Esophagus muscularis mucosa (tissue), 3 donors: Measurements from ENCODE around the gene NRXN3.

Source experiments
- POLR2AphosphoS5 ChIP-seq, 2 donors: sonication (generic); formaldehyde crosslinking; IDR thresholded peaks; one replicate each; pipeline ENCODE4 v1.6.1; 2017; ENCODE audit warnings: antibody characterized with exemption in 2 of 2
- TF ChIP-seq, protein P1 (sequence below), 3 experiments: fragments of 200-600 bp in 2 of 3; fragments of 450-650 bp in 1 of 3; sonication (generic) in 2 of 3; IDR thresholded peaks; one replicate each; pipeline ENCODE4 v1.5.1; 2017 to 2019; ENCODE audit warnings: antibody characterized with exemption in 3 of 3, mild to moderate bottlenecking in 2 of 3, moderate library complexity in 1 of 3

DNA sequence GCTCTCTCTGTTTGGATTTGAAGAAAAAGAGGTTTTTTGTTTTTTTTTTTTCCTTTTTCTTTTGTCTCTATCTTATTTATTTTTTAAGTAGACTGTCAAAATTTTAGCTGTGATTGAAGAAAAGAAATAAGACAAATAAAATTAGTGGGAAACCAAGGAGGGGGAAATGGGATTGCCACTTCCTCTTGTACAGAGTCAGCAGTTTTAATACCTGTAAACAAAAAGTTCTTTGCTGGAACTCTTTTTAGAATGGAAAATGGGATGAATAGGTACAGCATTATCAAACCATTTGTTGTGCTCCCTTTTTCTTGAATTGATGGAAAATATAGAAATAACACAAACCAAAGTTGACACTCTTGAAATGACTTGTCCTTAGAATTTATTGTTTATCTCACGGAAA is 1360.4 kb downstream of the NRXN3 start:
- TF ChIP-seq POLR2AphosphoS5 (IDR thresholded peaks at IDR 0.05): no peak
- TF ChIP-seq, protein P1, sequence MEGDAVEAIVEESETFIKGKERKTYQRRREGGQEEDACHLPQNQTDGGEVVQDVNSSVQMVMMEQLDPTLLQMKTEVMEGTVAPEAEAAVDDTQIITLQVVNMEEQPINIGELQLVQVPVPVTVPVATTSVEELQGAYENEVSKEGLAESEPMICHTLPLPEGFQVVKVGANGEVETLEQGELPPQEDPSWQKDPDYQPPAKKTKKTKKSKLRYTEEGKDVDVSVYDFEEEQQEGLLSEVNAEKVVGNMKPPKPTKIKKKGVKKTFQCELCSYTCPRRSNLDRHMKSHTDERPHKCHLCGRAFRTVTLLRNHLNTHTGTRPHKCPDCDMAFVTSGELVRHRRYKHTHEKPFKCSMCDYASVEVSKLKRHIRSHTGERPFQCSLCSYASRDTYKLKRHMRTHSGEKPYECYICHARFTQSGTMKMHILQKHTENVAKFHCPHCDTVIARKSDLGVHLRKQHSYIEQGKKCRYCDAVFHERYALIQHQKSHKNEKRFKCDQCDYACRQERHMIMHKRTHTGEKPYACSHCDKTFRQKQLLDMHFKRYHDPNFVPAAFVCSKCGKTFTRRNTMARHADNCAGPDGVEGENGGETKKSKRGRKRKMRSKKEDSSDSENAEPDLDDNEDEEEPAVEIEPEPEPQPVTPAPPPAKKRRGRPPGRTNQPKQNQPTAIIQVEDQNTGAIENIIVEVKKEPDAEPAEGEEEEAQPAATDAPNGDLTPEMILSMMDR (IDR thresholded peaks at IDR 0.05): no peak
